Cardiac fibroblast (primary cell): Measurements from ENCODE around the gene SLC12A7.

ENCODE experiments used
- DNase-seq, 2 donors: peaks; one replicate each; pipeline versions ENCODE4 v3.0.0 to v3.0.0-alpha.2; 2010; ENCODE audit warnings: low read depth in 2 of 2
- H3K4me3 ChIP-seq, 2 donors: replicated peaks in 1 of 2; 1 replicate in 1 of 2; 2 replicates in 1 of 2; pipeline ENCODE4 v1.5.1; 2011; ENCODE audit warnings: low read depth in 2 of 2, low read length in 2 of 2, mild to moderate bottlenecking in 2 of 2, moderate library complexity in 1 of 2
- TF ChIP-seq, protein P1 (sequence below): IDR thresholded peaks from one replicate; pipeline ENCODE4 v1.5.1; 2011; ENCODE audit warnings: low read depth, mild to moderate bottlenecking, low read length, inconsistent platforms

The SLC12A7 gene

DNA sequence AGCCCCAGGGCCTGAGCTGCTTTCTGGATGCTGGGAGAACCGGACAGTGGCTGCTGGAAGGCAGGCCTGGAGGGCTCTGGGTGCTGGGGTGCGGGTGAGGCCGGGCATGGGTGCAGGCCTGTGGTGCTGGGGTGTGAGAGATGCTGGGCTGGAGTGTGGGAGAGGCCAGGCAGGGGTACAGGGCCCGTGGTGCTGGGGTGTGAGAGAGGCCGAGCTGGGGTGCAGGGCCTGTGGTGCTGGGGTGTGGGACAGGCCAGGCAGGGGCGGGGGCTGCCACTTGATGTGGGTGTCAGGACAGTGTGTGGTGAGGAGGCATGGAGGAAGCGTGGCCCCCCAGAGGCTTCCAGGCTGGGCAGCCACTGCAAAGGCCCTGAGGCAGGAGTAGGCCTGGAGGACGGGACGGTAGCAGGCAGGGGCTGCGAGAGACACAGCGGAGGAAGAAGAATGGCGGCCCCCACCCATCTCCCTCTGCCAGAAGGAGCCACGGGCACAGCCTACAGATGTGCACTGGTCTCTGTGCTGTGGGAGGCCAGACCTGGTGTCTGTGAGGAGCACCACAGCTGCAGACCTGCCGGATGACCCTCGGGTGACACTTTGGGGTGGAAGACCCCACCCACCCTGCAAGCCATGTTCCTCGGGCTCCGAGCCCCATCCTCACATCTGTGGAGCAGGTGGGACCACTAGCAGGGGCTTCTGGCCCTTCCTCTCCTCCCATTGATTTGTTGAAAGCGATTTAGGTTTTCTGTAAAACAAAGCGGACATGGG lies 94.0 kb downstream of the SLC12A7 start:
- TF ChIP-seq, protein P1, sequence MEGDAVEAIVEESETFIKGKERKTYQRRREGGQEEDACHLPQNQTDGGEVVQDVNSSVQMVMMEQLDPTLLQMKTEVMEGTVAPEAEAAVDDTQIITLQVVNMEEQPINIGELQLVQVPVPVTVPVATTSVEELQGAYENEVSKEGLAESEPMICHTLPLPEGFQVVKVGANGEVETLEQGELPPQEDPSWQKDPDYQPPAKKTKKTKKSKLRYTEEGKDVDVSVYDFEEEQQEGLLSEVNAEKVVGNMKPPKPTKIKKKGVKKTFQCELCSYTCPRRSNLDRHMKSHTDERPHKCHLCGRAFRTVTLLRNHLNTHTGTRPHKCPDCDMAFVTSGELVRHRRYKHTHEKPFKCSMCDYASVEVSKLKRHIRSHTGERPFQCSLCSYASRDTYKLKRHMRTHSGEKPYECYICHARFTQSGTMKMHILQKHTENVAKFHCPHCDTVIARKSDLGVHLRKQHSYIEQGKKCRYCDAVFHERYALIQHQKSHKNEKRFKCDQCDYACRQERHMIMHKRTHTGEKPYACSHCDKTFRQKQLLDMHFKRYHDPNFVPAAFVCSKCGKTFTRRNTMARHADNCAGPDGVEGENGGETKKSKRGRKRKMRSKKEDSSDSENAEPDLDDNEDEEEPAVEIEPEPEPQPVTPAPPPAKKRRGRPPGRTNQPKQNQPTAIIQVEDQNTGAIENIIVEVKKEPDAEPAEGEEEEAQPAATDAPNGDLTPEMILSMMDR, result no peak
- no peak for DNase-seq
- no peak overlapping the region for H3K4me3 ChIP-seq

DNA sequence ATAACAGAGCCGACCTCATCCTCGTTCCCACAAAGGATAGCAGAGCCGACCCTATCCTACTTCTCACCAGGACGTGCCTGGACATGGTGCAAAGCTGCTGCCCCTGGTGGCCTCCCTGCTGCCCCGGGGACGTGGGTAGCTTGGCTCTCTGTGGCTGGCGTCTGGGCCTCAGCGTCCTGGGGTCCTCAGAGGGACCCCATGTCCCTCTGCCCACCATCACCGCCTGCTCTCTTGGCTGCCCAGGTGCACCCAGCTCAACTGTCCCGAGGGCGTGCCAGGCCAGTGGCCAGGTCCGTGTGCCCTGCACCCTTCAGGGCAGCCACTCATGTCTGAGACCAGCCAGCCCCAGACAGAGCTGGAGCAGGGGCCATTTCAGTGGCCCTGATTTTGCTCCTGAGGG lies 94.8 kb downstream of the SLC12A7 start:
- no peak overlapping the region for H3K4me3 ChIP-seq
- TF ChIP-seq, protein P1, result no peak
- DNase-seq, result no peak

DNA sequence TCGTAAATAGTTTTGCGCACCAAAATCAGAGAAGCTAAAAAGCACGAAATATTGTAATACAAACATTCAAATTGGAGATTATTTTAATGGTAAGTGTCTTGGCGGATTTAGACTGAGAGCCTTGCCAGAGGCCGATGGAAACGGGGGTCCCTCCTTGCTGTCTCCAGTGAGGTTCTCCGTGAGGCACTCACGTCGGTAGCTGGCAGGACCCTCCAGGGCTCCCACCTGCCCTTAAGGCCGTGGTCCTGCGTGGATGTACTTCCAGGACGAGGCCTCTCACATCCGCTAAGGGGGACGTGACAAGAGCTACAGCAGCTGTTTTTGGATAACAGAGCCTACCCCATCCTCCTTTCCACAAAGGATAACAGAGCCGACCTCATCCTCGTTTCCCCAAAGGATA lies 95.4 kb downstream of the SLC12A7 start:
- no peak overlapping the region for H3K4me3 ChIP-seq
- no peak for DNase-seq
- TF ChIP-seq, protein P1, result no peak

DNA sequence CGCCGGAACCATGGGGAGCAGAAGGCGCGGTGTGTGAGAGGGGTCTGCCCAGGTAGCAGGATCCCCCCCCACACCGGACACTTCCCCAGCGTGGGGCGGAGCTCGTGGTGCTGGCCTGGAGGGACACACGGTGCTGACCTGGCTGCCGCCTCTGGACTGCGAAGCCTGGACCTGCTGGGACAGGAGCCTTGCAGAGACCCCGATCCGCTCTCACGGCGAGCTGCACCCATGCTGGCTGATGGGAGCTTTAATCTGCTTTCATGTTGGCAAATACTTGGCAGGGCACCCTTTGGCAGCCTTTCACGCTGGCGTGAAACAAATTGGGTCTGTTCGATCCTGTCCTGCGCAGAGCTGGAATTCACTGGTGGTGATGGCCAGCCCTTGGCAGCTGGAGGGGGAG lies 95.8 kb downstream of the SLC12A7 start:
- no peak for DNase-seq
- H3K4me3 ChIP-seq, result no peak overlapping the region
- TF ChIP-seq, protein P1, result no peak

DNA sequence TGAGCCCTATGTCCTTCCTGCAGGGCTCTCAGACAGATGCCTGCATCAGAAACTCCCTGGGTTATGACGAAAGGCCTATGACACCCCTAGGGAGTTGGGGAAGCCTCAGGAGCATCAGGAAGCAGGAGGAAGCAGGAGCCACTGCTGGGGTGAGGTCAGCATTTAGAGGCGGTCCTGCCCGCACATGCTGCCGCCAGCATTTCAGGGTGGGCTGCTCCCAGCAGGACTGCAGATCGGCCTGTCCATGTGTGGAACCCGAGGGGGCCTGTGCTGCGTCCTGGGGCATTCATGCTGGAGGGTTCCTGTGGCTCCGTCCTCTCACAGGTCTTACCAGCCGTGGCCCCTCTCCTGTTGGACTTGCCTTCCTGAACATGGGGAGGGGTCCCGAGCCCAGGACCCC lies 96.4 kb downstream of the SLC12A7 start:
- no peak overlapping the region for H3K4me3 ChIP-seq
- no peak for DNase-seq
- TF ChIP-seq, protein P1, result no peak

DNA sequence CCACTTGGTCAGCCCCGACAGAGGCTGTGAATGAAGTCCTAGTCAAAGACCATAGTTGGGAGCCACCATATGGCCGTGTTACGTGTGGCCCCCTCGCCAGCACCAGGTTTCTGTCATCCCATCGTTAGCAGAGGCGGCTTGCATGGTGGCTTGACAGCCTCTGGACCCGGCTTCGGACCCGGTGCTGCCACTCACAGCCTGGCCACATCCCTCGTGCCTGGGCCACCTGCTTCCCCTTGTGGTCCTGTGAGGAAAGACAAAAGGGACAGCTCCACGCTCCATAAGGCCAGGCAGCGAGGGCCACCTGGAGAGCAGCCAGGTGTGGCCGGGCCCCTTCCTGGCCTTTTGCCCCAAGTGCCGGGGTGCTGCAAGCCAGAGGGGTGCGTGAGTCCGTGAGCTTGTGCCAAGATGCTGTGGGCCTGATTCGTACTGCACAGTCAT lies 97.1 kb downstream of the SLC12A7 start:
- no peak overlapping the region for H3K4me3 ChIP-seq
- TF ChIP-seq, protein P1, result no peak
- DNase-seq, result no peak

DNA sequence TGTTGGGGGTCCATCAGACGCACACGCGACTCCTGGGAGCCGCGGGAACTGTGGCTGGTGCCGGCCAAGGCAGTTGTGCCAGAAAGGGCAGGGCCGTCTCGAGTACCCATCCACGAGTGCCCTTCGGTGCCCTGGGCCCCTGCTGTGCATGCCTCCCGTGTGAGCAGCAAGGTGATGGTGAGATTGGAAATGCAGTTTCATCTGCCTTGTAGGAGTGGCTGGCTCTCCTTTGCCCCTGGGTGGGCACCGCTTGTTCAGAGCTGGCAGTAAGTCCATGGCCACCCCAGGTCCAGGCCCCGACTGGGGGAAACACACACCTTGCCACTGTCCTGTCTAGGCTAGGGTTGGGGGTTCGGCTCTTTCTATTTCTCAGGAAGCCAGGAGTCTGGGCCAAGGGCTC lies 97.5 kb downstream of the SLC12A7 start:
- no peak for DNase-seq
- no peak overlapping the region for H3K4me3 ChIP-seq
- TF ChIP-seq, protein P1, result no peak
